C4-2B (cell line): ENCODE measurements around the gene ADAT3.

Experiments used
- H3K27ac ChIP-seq: fragments of 450-650 bp; 2 replicates; pipeline ENCODE4 v1.5.1; 2017
- ZFX ChIP-seq: fragments of 450-650 bp; IDR thresholded peaks from 2 replicates; pipeline ENCODE4 v1.6.1; 2017
- TF ChIP-seq, protein P1 (sequence below): fragments of 450-650 bp; conservative IDR thresholded peaks from 2 replicates; pipeline ENCODE4 v1.5.1; 2017; ENCODE audit warnings: mild to moderate bottlenecking

The ADAT3 gene

DNA sequence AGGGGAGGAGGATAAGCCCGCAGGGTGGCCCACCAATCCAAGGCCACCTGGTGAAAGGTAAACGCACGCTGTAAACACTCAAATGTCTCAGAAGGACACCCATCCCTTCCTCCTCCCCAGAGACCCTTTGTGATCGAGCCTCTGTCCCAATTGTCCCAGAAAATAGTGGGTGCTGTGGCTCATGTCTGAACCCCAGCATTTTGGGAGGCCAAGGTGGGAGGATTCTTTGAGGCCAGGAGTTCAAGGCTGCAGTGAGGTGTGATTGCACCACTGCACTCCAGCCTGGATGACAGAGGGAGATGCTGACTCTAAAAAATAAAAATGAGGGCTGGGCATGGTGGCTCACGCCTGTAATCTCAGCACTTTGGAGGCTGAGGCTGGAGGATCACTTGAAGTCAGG lies 16.8 kb upstream of the ADAT3 start:
- no peak overlapping the region for H3K27ac ChIP-seq
- TF ChIP-seq ZFX = no peak
- TF ChIP-seq, protein P1, sequence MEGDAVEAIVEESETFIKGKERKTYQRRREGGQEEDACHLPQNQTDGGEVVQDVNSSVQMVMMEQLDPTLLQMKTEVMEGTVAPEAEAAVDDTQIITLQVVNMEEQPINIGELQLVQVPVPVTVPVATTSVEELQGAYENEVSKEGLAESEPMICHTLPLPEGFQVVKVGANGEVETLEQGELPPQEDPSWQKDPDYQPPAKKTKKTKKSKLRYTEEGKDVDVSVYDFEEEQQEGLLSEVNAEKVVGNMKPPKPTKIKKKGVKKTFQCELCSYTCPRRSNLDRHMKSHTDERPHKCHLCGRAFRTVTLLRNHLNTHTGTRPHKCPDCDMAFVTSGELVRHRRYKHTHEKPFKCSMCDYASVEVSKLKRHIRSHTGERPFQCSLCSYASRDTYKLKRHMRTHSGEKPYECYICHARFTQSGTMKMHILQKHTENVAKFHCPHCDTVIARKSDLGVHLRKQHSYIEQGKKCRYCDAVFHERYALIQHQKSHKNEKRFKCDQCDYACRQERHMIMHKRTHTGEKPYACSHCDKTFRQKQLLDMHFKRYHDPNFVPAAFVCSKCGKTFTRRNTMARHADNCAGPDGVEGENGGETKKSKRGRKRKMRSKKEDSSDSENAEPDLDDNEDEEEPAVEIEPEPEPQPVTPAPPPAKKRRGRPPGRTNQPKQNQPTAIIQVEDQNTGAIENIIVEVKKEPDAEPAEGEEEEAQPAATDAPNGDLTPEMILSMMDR = no peak

DNA sequence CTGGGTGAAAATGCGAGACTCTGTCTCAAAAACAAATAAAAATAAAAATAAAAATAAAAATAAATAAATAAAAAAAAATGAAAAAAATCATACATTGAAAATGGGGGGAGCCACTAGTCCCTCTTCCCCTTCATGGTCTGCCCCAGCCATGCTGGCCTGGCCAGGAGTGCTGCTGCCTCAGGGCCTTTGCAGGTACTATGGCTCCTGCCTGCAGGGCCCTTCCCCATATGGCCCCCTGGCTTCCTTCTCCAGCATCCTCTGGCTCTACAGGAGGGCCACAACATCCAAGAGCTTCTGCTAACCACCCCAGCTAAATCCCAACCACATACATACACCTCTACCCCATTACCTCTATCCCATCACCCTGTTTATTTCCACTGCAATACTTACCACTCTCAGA lies 15.3 kb upstream of the ADAT3 start:
- no peak overlapping the region for H3K27ac ChIP-seq
- TF ChIP-seq, protein P1 = no peak
- TF ChIP-seq ZFX = no peak

DNA sequence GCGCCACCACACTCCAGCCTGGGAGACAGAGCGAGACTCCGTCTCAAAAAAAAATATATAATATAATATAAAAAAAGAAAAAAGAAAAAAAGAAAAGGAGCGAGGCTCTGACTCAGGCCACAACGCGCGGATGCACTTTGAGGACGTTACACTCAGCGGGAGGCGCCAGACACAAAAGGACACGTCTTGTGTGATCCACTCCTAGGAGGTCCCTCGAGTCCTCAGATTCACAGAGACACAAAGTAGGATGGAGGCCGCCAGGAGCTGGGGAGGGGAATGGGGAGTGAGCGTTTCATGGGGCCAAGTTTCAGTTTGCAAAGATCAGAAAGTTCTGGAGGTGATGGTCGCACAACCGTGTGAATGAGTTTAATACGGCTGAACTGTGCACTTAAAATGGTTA lies 11.4 kb upstream of the ADAT3 start:
- no peak for TF ChIP-seq ZFX
- TF ChIP-seq, protein P1 = no peak
- H3K27ac ChIP-seq = no peak overlapping the region

DNA sequence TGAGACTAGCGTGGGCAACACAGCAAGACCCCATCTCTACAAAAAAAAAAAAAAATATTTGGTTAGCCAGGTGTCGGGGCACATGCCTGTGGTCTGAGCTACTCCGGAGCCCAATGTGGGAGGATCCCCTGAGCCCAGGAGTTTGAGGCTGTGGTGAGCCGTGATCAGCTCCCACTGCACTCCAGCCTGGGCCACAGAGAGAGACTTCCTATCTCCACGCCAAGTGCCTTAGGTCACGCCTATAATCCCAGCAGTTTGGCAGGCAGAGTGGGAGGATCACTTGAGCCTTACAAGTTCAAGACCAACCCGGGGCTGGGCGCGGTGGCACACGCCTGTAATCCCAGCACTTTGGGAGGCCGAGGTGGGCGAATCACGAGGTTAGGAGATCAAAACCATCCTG lies 8.7 kb upstream of the ADAT3 start:
- H3K27ac ChIP-seq = no peak overlapping the region
- TF ChIP-seq ZFX = no peak
- TF ChIP-seq, protein P1 = no peak

DNA sequence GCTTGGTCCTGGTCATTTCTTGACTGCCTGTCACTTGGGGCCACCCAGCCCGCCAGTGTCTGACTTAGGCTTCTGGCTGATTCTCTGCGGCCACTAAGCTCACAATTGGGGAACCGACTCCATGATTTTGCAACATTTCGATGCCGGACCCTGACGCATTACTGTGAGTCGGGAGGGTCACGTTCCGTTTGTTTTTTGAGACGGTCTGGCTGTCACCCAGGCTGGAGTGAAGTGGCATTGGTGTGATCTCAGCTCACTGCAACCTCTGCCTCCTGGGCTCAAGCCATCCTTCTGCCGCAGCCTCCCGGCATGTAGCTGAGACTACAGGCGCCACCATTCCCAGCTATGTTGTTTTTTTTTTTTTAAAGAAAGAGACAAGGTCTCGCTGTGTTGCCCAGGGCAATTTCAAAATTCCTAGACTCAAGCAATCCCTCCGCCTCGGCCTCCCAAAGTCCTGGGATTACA lies 3.2 kb upstream of the ADAT3 start:
- H3K27ac ChIP-seq = no peak overlapping the region
- TF ChIP-seq, protein P1 = no peak
- TF ChIP-seq ZFX = no peak

DNA sequence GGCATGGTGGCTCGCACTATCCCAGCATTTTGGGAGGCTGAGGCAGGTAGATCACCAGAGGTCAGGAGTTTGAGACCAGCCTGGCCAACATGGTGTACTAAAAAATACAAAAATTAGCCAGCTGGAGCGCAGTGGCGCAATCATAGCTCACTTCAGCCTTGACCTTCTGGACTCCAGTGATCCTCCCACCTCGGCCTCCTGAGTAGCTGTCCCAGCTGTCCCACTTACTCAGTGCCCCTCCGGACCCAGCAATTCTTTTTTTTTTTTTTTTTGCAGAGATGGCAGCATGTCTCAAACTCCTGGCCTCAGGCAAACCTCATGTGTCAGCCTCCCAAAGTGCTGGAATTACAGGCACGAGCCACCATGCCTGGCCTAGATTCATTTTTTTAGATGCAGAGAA lies 2.3 kb upstream of the ADAT3 start:
- TF ChIP-seq, protein P1 = no peak
- TF ChIP-seq ZFX = no peak
- H3K27ac ChIP-seq = no peak overlapping the region

DNA sequence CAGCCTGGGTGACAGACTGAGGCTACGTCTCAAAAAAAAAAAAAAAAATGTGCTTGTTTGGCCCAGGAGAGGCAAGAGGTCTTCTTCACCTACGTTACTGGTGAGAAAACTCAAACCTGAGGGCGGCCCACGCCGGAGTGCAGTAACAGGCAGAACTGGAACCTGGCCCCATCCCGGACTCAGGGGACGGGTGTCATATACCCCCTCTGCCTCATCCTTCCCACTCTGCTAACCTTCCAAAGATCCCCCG lies 414 bp upstream of the ADAT3 start:
- H3K27ac ChIP-seq = peak overlapping the region; percentile 93
- no peak for TF ChIP-seq ZFX
- TF ChIP-seq, protein P1 = no peak
